Type B pancreatic cell (in vitro differentiated cells): Measurements from ENCODE around the gene TMTC1. TPM values are rescaled to one million over a fixed set of nuclear protein-coding genes. Genes with fewer than 3 reads are reported as not detected.
"Not testable (repeated sequence)": the region's sequence is repeated elsewhere in the genome, so short reads cannot be mapped to it uniquely, and the experiment has no call there.

Experiments
- DNase-seq: peaks from one replicate; pipeline ENCODE4 v3.0.0; 2021; ENCODE audit warnings: mixed read lengths; ENCODE audit not compliant: unreplicated experiment; ENCODE audit errors: extremely low spot score
- H3K27ac Mint-ChIP-seq: 2 replicates; pipeline ENCODE4 v1.8.0; 2021; ENCODE audit warnings: mild to moderate bottlenecking, mixed read lengths
- H3K27me3 Mint-ChIP-seq: 2 replicates; pipeline ENCODE4 v1.8.0; 2021; ENCODE audit warnings: mixed read lengths
- H3K36me3 Mint-ChIP-seq: 2 replicates; pipeline ENCODE4 v1.8.0; 2021; ENCODE audit warnings: mixed read lengths
- H3K4me1 Mint-ChIP-seq: one replicate; pipeline ENCODE4 v1.8.0; 2021; ENCODE audit warnings: mixed read lengths; ENCODE audit not compliant: unreplicated experiment
- H3K4me3 Mint-ChIP-seq: 2 replicates; pipeline ENCODE4 v1.8.0; 2021; ENCODE audit warnings: mild to moderate bottlenecking, mixed read lengths
- H3K9me3 Mint-ChIP-seq: 2 replicates; pipeline ENCODE4 v1.8.0; 2021; ENCODE audit warnings: mixed read lengths
- CTCF ChIP-seq: fragments of 200-600 bp; sonication (generic); conservative IDR thresholded peaks from 2 replicates; pipeline ENCODE4 v1.5.0; 2021; ENCODE audit warnings: antibody characterized with exemption, mild to moderate bottlenecking
- total RNA-seq: library from RNA; stranded (reverse); gene quantifications from 2 replicates; pipeline ENCODE4 v1.2.1, GENCODE V29; 2021; ENCODE audit warnings: low replicate concordance

Gene TMTC1
- total RNA-seq, 1 donor from 2014 or later, result 24.0 TPM

- H3K4me1 Mint-ChIP-seq, result no peaks in the 10 kb centered on the region
- H3K4me3 Mint-ChIP-seq, result no peak overlapping the region
- H3K9me3 Mint-ChIP-seq, result peaks cover 11% of the 10 kb centered on the region
- DNase-seq, result no peak
- peak overlapping the region; percentile 24 for H3K27ac Mint-ChIP-seq
- TF ChIP-seq CTCF, result no peak
- peaks cover 43% of the 10 kb centered on the region for H3K36me3 Mint-ChIP-seq
- H3K27me3 Mint-ChIP-seq, result no peaks in the 10 kb centered on the region
These were observed 143.7 kb downstream of the TMTC1 start for GRCh38 chr12:29639893-29640495.

- Mint-ChIP-seq H3K4me3 (no peak overlapping the region), H3K4me1 (peaks cover 4% of the 10 kb centered on the region), H3K9me3 (peaks cover 11% of the 10 kb centered on the region), H3K27me3 (no peaks in the 10 kb centered on the region), H3K36me3 (peaks cover 54% of the 10 kb centered on the region), H3K27ac (no peak overlapping the region)
- no peak for DNase-seq
- TF ChIP-seq CTCF, result no peak
These were observed 145.2 kb downstream of the TMTC1 start for GRCh38 chr12:29638528-29638927.

GRCh38 chr12:29634057-29634456 is 149.7 kb downstream of the TMTC1 start:
- no peak for DNase-seq
- TF ChIP-seq CTCF, result no peak
- no peaks in the 10 kb centered on the region for H3K27me3 Mint-ChIP-seq
- H3K27ac Mint-ChIP-seq, result peak overlapping the region; percentile 85
- peaks cover 4% of the 10 kb centered on the region for H3K4me1 Mint-ChIP-seq
- peaks cover 59% of the 10 kb centered on the region for H3K36me3 Mint-ChIP-seq
- H3K4me3 Mint-ChIP-seq, result no peak overlapping the region
- H3K9me3 Mint-ChIP-seq, result peaks cover 4% of the 10 kb centered on the region

GRCh38 chr12:29630164-29630563 is 153.6 kb downstream of the TMTC1 start:
- H3K4me1 Mint-ChIP-seq, H3K4me3 Mint-ChIP-seq, H3K27me3 Mint-ChIP-seq, DNase-seq, H3K27ac Mint-ChIP-seq: not testable (repeated sequence)
- H3K9me3 Mint-ChIP-seq, result peaks cover 11% of the 10 kb centered on the region
- peaks cover 61% of the 10 kb centered on the region for H3K36me3 Mint-ChIP-seq

GRCh38 chr12:29627221-29627620 is 156.5 kb downstream of the TMTC1 start:
- Mint-ChIP-seq H3K27ac (no peak overlapping the region), H3K4me3 (no peak overlapping the region), H3K4me1 (peaks cover 7% of the 10 kb centered on the region), H3K9me3 (peaks cover 11% of the 10 kb centered on the region), H3K36me3 (peaks cover 52% of the 10 kb centered on the region), H3K27me3 (no peaks in the 10 kb centered on the region)
- TF ChIP-seq CTCF, result no peak
- DNase-seq, result no peak

- peak overlapping the region; percentile 13 for H3K27ac Mint-ChIP-seq
- DNase-seq, result no peak
- H3K9me3 Mint-ChIP-seq, result peaks cover 9% of the 10 kb centered on the region
- no peak for TF ChIP-seq CTCF
- H3K36me3 Mint-ChIP-seq, result peaks cover 46% of the 10 kb centered on the region
- peaks cover 7% of the 10 kb centered on the region for H3K4me1 Mint-ChIP-seq
- H3K27me3 Mint-ChIP-seq, result no peaks in the 10 kb centered on the region
- H3K4me3 Mint-ChIP-seq, result no peak overlapping the region
These were observed 158.3 kb downstream of the TMTC1 start for GRCh38 chr12:29625359-29625953.
